CD4-positive, alpha-beta T cell (primary cell): ENCODE results near the gene PRKAR1B. TPM values are rescaled to one million over a fixed set of nuclear protein-coding genes. Genes with fewer than 3 reads are reported as not detected.

Experiments
- ATAC-seq: fragments of 200-7000 bp; cut with Tn5 transposase; one replicate; pipeline ENCODE4 v1.10.0; 2022; ENCODE audit warnings: mild to moderate bottlenecking; ENCODE audit not compliant: poor library complexity
- CTCF ChIA-PET: fragments of 350-600 bp; sonication (Branson Sonifier 250); formaldehyde crosslinking; loops from one replicate; lab custom pipeline; 2021; ENCODE audit warnings: antibody characterized with exemption, inconsistent platforms; lab: Charles Lee
- POLR2A ChIA-PET: fragments of 350-600 bp; sonication (Branson Sonifier 250); formaldehyde crosslinking; loops from one replicate; lab custom pipeline; 2021; ENCODE audit warnings: antibody characterized with exemption, inconsistent platforms; lab: Charles Lee
- DNase-seq, 14 experiments: peaks; one replicate each; pipeline ENCODE4 v3.0.0-alpha.2; 2013 to 2020; ENCODE audit warnings: mixed read lengths in 2 of 14
- H3K27ac ChIP-seq, 2 donors: one replicate each; pipeline versions ENCODE4 v1.5.1 to v1.7.0; 2013; ENCODE audit warnings: low read length in 2 of 2, low read depth in 1 of 2, mild to moderate bottlenecking in 1 of 2
- H3K27me3 ChIP-seq, 2 experiments: 1 replicate in 1 of 2; 2 replicates in 1 of 2; pipeline versions ENCODE4 v1.6.1 to v1.7.0; 2013; ENCODE audit warnings: low read length in 2 of 2, control low read depth in 1 of 2, mild to moderate bottlenecking in 1 of 2, moderate library complexity in 1 of 2; ENCODE audit not compliant: insufficient read depth in 2 of 2, control insufficient read depth in 1 of 2
- H3K36me3 ChIP-seq: one replicate; pipeline ENCODE4 v1.6.1; 2013; ENCODE audit warnings: low read length, control low read depth; ENCODE audit not compliant: insufficient read depth
- H3K4me1 ChIP-seq: one replicate; pipeline ENCODE4 v1.6.1; 2013; ENCODE audit warnings: low read length, control low read depth; ENCODE audit not compliant: insufficient read depth
- H3K4me3 ChIP-seq: one replicate; pipeline ENCODE4 v1.5.1; 2013; ENCODE audit warnings: mild to moderate bottlenecking, low read length, moderate library complexity
- H3K9me3 ChIP-seq, 2 experiments: 1 replicate in 1 of 2; 2 replicates in 1 of 2; pipeline versions ENCODE4 v1.6.1 to v1.7.0; 2013; ENCODE audit warnings: low read length in 2 of 2, mild to moderate bottlenecking in 2 of 2, control low read depth in 1 of 2, moderate library complexity in 1 of 2; ENCODE audit not compliant: control insufficient read depth in 1 of 2, insufficient read depth in 1 of 2
- H3K27ac Mint-ChIP-seq: one replicate; pipeline ENCODE4 v1.8.0; 2020; ENCODE audit warnings: mixed read lengths
- H3K27me3 Mint-ChIP-seq: one replicate; pipeline ENCODE4 v1.8.0; 2021; ENCODE audit warnings: mixed read lengths
- H3K36me3 Mint-ChIP-seq: one replicate; pipeline ENCODE4 v1.8.0; 2021; ENCODE audit warnings: low read depth, mixed read lengths
- H3K4me1 Mint-ChIP-seq: one replicate; pipeline ENCODE4 v1.8.0; 2021; ENCODE audit warnings: low read depth, mixed read lengths
- H3K4me3 Mint-ChIP-seq: one replicate; pipeline ENCODE4 v1.8.0; 2020; ENCODE audit warnings: mild to moderate bottlenecking, mixed read lengths
- H3K9me3 Mint-ChIP-seq: one replicate; pipeline ENCODE4 v1.8.0; 2020; ENCODE audit warnings: mixed read lengths
- intact Hi-C, 2 experiments: fragments of 100-400 bp; cut with DNase I in 1 of 2; cut with micrococcal nuclease in 1 of 2; formaldehyde crosslinking; loops; one replicate each; pipeline versions ENCODE4 v1.15.1 to v1.9.0; 2023 to 2025; cut with DNase I, micrococcal nuclease
- total RNA-seq, 174 experiments: library from RNA in 2 of 174; stranded (reverse) in 2 of 174; gene quantifications; one replicate each; pipeline ENCODE4 v1.2.3 and lab custom pipeline; 2021 to 2026
- TF ChIP-seq, protein P1 (sequence below): fragments of 200-600 bp; IDR thresholded peaks from one replicate; pipeline ENCODE4 v1.8.0; 2022; ENCODE audit warnings: antibody characterized with exemption, mild to moderate bottlenecking

Gene PRKAR1B
- total RNA-seq, 2 experiments from 2014 or later = 18.8 to 19.5 TPM

DNA sequence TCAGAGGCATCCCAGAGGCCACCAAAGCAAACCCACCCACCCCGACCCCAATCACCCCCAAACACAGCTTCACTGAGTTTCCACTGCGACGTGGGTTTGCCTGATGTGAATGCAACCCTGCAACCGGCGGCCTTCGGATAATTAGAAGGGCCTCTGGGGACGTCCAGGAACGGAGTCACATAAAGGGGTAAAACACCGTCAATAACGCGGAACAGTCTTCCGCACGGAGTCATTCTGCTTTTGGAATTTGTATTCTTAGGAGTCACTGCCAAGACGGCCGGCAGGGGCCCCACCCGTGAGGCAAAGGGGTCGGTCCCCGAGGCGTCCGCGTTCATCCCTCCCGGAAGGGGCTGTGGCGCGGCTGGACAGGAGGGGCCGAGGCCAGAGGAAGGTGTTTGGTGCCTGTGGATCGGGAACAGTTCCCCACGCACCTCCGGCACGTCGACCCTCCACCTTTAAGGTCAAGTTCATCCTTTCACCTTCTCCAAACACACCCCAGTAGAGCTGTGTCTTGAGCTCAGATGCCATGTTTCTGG is 170.7 kb downstream of the PRKAR1B start:
- no peak overlapping the region for H3K27ac ChIP-seq
- Mint-ChIP-seq H3K4me1 (no peaks in the 10 kb centered on the region), H3K9me3 (no peaks in the 10 kb centered on the region), H3K36me3 (no peaks in the 10 kb centered on the region), H3K4me3 (no peak overlapping the region), H3K27me3 (no peaks in the 10 kb centered on the region), H3K27ac (no peak overlapping the region)
- no peaks in the 10 kb centered on the region for H3K4me1 ChIP-seq
- intact Hi-C loops = no loop called here
- H3K4me3 ChIP-seq = no peak overlapping the region
- ATAC-seq (no peak), DNase-seq (no peak)
- peaks cover 0 to 16% of the 10 kb centered on the region in 2 experiments for H3K9me3 ChIP-seq
- ChIA-PET POLR2A (no interaction called here), CTCF (no interaction called here)
- TF ChIP-seq, protein P1, sequence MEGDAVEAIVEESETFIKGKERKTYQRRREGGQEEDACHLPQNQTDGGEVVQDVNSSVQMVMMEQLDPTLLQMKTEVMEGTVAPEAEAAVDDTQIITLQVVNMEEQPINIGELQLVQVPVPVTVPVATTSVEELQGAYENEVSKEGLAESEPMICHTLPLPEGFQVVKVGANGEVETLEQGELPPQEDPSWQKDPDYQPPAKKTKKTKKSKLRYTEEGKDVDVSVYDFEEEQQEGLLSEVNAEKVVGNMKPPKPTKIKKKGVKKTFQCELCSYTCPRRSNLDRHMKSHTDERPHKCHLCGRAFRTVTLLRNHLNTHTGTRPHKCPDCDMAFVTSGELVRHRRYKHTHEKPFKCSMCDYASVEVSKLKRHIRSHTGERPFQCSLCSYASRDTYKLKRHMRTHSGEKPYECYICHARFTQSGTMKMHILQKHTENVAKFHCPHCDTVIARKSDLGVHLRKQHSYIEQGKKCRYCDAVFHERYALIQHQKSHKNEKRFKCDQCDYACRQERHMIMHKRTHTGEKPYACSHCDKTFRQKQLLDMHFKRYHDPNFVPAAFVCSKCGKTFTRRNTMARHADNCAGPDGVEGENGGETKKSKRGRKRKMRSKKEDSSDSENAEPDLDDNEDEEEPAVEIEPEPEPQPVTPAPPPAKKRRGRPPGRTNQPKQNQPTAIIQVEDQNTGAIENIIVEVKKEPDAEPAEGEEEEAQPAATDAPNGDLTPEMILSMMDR = no peak
- no peaks in the 10 kb centered on the region for H3K27me3 ChIP-seq
- H3K36me3 ChIP-seq = no peaks in the 10 kb centered on the region

DNA sequence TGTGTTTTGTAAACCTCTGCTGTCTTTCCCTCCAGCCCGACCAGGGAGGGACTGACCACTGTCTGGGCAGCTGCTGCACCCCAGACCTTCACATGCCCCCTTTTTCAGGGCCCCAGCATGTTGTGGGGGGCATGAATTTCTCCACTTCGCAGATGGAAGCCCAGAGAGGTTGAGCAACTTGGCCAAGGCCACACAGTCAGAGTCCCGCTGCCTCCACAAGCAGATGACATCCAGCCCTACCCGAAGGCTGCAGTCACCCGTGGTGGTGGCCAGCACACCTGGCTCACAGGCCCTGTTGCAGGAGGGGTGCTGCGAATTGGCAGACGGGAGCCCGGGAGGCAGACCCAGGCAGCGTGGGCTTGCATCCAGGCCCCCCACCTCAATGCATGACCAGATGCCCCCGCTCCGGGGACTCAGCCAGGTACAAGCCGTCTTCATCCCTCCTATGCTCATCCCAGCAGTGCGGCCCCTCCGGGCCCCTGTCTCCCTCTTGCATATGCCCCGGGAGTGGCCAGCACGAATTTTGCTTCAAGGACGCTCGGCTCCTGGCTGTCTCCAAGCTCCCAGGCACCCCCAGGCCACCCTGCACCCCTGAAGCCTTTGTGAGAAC is 171.4 kb downstream of the PRKAR1B start:
- TF ChIP-seq, protein P1 = no peak
- Histone ChIP-seq H3K4me1 (no peaks in the 10 kb centered on the region), H3K27ac (no peak overlapping the region), H3K4me3 (no peak overlapping the region), H3K27me3 (no peaks in the 10 kb centered on the region), H3K9me3 (peaks cover 0 to 16% of the 10 kb centered on the region in 2 experiments), H3K36me3 (no peaks in the 10 kb centered on the region)
- intact Hi-C loops = no loop called here
- Mint-ChIP-seq H3K4me1 (no peaks in the 10 kb centered on the region), H3K9me3 (no peaks in the 10 kb centered on the region), H3K27me3 (no peaks in the 10 kb centered on the region), H3K4me3 (no peak overlapping the region), H3K36me3 (no peaks in the 10 kb centered on the region), H3K27ac (no peak overlapping the region)
- ATAC-seq (no peak), DNase-seq (no peak)
- POLR2A ChIA-PET = no interaction called here
- CTCF ChIA-PET = no interaction called here

DNA sequence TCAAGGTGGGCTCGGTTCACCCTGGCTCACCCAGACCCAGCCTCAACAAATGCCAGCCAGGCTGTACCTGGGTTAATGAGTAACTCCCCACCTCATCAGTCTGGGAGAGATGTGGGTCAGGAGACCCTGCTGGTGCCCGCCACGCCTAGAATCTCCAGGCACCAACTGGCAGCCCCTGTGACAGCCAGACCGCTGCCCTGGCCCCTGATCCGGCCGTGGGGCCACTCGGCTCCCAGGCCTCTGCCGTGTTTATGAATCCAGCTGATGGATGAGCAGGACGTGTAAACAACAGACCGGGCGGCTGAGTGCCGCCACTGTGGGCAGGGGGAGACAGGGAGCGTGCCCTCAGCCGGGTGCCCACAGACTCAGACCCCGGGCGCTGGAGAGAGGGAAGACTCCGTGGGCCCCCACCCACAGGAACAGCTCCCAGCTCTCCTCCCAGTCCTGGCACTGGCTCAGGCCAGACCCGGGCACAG is 173.4 kb downstream of the PRKAR1B start:
- no peak for DNase-seq
- peaks cover 4% of the 10 kb centered on the region for H3K36me3 Mint-ChIP-seq
- CTCF ChIA-PET = no interaction called here
- no peak for ATAC-seq
- no peaks in the 10 kb centered on the region for H3K9me3 Mint-ChIP-seq
- POLR2A ChIA-PET = no interaction called here
- Histone ChIP-seq H3K27ac (no peak overlapping the region), H3K4me1 (no peaks in the 10 kb centered on the region), H3K36me3 (peaks cover 2% of the 10 kb centered on the region), H3K27me3 (no peaks in the 10 kb centered on the region), H3K4me3 (no peak overlapping the region), H3K9me3 (peaks cover 0 to 16% of the 10 kb centered on the region in 2 experiments)
- H3K27me3 Mint-ChIP-seq = no peaks in the 10 kb centered on the region
- H3K27ac Mint-ChIP-seq = no peak overlapping the region
- TF ChIP-seq, protein P1 = no peak
- no peak overlapping the region for H3K4me3 Mint-ChIP-seq
- intact Hi-C loops = no loop called here
- no peaks in the 10 kb centered on the region for H3K4me1 Mint-ChIP-seq
